Psoas muscle (tissue), 8 donors: ENCODE results near the gene ZNF839. TPM values are rescaled to one million over a fixed set of nuclear protein-coding genes. Genes with fewer than 3 reads are reported as not detected.

Experiments used
- ATAC-seq, 4 donors: fragments of 200-7000 bp; cut with Tn5 transposase; one replicate each; pipeline ENCODE4 v1.9.1; 2020; ENCODE audit warnings: moderate library complexity in 3 of 4, mild to moderate bottlenecking in 2 of 4
- DNase-seq, 2 donors: peaks; one replicate each; pipeline ENCODE4 v3.0.0-alpha.2; 2020
- H3K27ac ChIP-seq: fragments of 200-600 bp; one replicate; pipeline ENCODE4 v1.8.0; 2022
- H3K27me3 ChIP-seq, 3 donors: fragments of 200-600 bp in 1 of 3; one replicate each; pipeline versions ENCODE4 v1.6.1 to v1.8.0; 2013 to 2022; ENCODE audit warnings: low read length in 2 of 3, mild to moderate bottlenecking in 2 of 3, moderate library complexity in 1 of 3; ENCODE audit not compliant: insufficient read depth in 3 of 3
- H3K36me3 ChIP-seq, 2 donors: fragments of 200-600 bp in 1 of 2; one replicate each; pipeline versions ENCODE4 v1.6.1 to v1.8.0; 2013 to 2022; ENCODE audit warnings: low read depth in 1 of 2, mild to moderate bottlenecking in 1 of 2, moderate library complexity in 1 of 2; ENCODE audit not compliant: insufficient read depth in 1 of 2
- H3K4me1 ChIP-seq: fragments of 200-600 bp; one replicate; pipeline ENCODE4 v1.8.0; 2022
- H3K4me3 ChIP-seq: fragments of 200-600 bp; one replicate; pipeline ENCODE4 v1.8.0; 2022; ENCODE audit warnings: mild to moderate bottlenecking
- H3K9me3 ChIP-seq: fragments of 200-600 bp; one replicate; pipeline ENCODE4 v1.8.0; 2022
- WGBS, 3 donors: extraction: QIAGEN DNeasy Blood & Tissue Kit; methylation state at CpG; one replicate each; pipeline versions ENCODE4 v1.1.6 to v1.1.7; 2013; 5-methylcytosine and 5-hydroxymethylcytosine counted together
- intact Hi-C, 2 donors: fragments of 100-400 bp; cut with DNase I; formaldehyde crosslinking; loops; one replicate each; pipeline versions ENCODE4 v1.11.0 to v1.14.2; 2022
- polyA plus RNA-seq, 3 donors: library from polyadenylated mRNA; stranded (reverse); fragments of 200-250 nt; gene quantifications; one replicate each; pipeline ENCODE4 v1.2.3, GENCODE V29; 2013
- total RNA-seq, 4 donors: library from RNA; stranded (reverse); fragmentation: NEBNext Ultra II Directional in 2 of 4; extraction: Animal tissue kit (Norgen Biotek cat#: 25700) in 2 of 4; gene quantifications; one replicate each; pipeline versions ENCODE4 v1.2.1 to v1.2.4, GENCODE V29; 2021 to 2023
- TF ChIP-seq, protein P1 (sequence below): fragments of 200-600 bp; IDR thresholded peaks from one replicate; pipeline ENCODE4 v1.8.0; 2022; ENCODE audit warnings: antibody characterized with exemption
- donor health status: healthy with polysubstance abuse.
- donor health status: DM: no; HTN: no; CAD: no; lungs with moderate emphysema.
- donor health status: Bipolar disorder and iron deficiency.
- donor health status: healthy.
- donor health status: DM: yes; HTN: yes; CAD: no.
- donor health status: DM: no; HTN: no; CAD: no.
- donor health status: DM: no; HTN: no; CAD: no.
- donor health status: DM: yes; HTN: yes; CAD: no.

ZNF839 gene
- total and polyA plus RNA-seq, 7 donors, result 4.6 to 18.2 (median 10.0) TPM

DNA sequence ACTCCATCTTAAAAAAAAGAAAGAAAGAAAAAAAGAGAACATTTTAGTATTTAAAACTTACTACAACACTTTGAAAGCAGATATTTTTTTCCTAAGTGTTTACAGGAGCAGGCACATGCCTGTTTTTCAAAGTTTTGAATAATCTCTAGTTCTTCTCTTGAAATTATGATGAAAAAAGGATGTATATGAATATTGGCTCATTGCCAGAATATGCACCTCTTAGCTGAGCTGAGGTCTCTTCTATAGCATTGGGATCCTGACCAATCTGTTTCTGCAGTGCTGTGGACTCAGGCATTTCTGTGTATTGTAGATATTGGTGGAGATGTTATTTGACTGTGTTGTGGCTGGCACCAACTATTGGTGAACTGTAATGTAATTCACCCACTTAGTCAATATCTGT is 58.1 kb downstream of the ZNF839 start:
- peaks cover 6% of the 10 kb centered on the region for H3K4me1 ChIP-seq
- DNase-seq (no peak), ATAC-seq (no peak)
- no peak overlapping the region for H3K4me3 ChIP-seq
- H3K36me3 ChIP-seq, result peaks cover 0 to 40% of the 10 kb centered on the region in 2 donors
- no peak overlapping the region for H3K27ac ChIP-seq
- TF ChIP-seq, protein P1, sequence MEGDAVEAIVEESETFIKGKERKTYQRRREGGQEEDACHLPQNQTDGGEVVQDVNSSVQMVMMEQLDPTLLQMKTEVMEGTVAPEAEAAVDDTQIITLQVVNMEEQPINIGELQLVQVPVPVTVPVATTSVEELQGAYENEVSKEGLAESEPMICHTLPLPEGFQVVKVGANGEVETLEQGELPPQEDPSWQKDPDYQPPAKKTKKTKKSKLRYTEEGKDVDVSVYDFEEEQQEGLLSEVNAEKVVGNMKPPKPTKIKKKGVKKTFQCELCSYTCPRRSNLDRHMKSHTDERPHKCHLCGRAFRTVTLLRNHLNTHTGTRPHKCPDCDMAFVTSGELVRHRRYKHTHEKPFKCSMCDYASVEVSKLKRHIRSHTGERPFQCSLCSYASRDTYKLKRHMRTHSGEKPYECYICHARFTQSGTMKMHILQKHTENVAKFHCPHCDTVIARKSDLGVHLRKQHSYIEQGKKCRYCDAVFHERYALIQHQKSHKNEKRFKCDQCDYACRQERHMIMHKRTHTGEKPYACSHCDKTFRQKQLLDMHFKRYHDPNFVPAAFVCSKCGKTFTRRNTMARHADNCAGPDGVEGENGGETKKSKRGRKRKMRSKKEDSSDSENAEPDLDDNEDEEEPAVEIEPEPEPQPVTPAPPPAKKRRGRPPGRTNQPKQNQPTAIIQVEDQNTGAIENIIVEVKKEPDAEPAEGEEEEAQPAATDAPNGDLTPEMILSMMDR, result no peak
- intact Hi-C loops, result no loop called here
- H3K27me3 ChIP-seq, result no peaks in the 10 kb centered on the region
- no peaks in the 10 kb centered on the region for H3K9me3 ChIP-seq

DNA sequence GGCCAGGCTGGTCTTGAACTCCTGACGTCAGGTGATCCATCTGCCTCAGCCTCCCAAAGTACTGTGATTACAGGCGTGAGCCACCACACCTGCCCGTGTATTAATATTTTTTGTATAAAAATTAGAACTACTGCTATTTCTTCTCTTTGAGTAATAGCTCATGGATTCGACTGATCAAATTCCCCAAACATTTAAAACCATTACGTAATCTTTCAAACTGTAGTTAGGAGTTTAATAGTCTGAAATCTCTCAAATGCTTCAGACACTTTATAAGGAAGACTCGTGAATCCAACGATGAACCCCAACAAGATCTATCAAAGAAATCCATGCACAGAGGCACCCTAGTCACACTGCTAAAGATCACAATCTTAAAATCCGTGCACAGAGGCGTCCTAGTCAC is 59.3 kb downstream of the ZNF839 start:
- Histone ChIP-seq H3K4me3 (no peak overlapping the region), H3K9me3 (no peaks in the 10 kb centered on the region), H3K4me1 (peaks cover 6% of the 10 kb centered on the region), H3K27me3 (no peaks in the 10 kb centered on the region), H3K27ac (no peak overlapping the region), H3K36me3 (peaks cover 0 to 48% of the 10 kb centered on the region in 2 donors)
- no peak for DNase-seq
- no peak for ATAC-seq
- TF ChIP-seq, protein P1, result no peak
- intact Hi-C loops, result no loop called here
- 93 to 96% (median 96%) methylated on average over 9 of the region's 9 CpGs for WGBS, 3 donors

DNA sequence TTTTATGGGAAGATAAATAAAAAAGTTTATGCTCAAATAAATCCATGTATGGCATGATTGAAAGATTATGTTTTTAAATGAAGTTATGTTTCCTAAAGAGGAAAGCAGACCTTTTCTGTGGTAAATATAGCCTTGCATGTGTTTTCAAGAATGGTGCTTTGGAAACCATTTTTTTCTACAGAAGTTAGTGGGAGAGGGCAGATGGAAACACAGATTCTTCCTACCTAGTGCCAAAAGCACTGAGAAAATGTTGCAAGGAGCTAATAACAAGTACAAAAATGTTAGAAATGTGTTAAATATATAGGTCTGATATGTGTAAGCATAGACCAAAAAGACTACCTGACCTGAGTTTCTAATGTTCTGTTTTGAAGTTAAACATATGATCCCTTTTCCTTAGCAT is 67.5 kb downstream of the ZNF839 start:
- Histone ChIP-seq H3K4me1 (peaks cover 4% of the 10 kb centered on the region), H3K4me3 (no peak overlapping the region), H3K27ac (no peak overlapping the region), H3K27me3 (no peaks in the 10 kb centered on the region), H3K9me3 (no peaks in the 10 kb centered on the region), H3K36me3 (peaks cover 0 to 38% of the 10 kb centered on the region in 2 donors)
- intact Hi-C loops, result no loop called here
- TF ChIP-seq, protein P1, result no peak
- DNase-seq (no peak), ATAC-seq (no peak)

DNA sequence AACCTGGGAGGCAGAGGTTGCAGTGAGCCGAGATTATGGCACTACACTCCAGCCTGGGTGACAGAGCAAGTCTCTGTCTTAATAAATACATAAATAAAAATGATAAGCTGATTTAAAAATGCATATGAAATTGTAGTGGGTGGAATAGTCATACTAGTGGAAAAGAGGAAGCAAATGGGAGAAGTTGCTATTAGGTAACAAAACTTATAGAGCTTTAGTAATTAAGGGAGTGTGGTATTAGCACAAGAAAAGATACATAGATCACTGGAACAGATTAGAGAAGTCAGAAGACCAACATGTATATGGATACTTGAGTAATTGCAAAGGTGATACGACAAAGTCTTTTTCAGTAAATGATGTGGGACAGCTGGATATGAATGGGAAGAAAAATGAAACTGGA is 69.7 kb downstream of the ZNF839 start:
- H3K4me3 ChIP-seq, result no peak overlapping the region
- ATAC-seq (peak in 2 of 4 donors; percentile 33 to 74), DNase-seq (no peak)
- H3K27ac ChIP-seq, result peak overlapping the region; percentile 34
- no peaks in the 10 kb centered on the region for H3K9me3 ChIP-seq
- H3K36me3 ChIP-seq, result peaks cover 0 to 26% of the 10 kb centered on the region in 2 donors
- intact Hi-C loops, result no loop called here
- TF ChIP-seq, protein P1, result no peak
- peaks cover 4% of the 10 kb centered on the region for H3K4me1 ChIP-seq
- no peaks in the 10 kb centered on the region for H3K27me3 ChIP-seq
- WGBS, 3 donors, result 64 to 81% (median 69%) methylated on average over 2 of the region's 2 CpGs

DNA sequence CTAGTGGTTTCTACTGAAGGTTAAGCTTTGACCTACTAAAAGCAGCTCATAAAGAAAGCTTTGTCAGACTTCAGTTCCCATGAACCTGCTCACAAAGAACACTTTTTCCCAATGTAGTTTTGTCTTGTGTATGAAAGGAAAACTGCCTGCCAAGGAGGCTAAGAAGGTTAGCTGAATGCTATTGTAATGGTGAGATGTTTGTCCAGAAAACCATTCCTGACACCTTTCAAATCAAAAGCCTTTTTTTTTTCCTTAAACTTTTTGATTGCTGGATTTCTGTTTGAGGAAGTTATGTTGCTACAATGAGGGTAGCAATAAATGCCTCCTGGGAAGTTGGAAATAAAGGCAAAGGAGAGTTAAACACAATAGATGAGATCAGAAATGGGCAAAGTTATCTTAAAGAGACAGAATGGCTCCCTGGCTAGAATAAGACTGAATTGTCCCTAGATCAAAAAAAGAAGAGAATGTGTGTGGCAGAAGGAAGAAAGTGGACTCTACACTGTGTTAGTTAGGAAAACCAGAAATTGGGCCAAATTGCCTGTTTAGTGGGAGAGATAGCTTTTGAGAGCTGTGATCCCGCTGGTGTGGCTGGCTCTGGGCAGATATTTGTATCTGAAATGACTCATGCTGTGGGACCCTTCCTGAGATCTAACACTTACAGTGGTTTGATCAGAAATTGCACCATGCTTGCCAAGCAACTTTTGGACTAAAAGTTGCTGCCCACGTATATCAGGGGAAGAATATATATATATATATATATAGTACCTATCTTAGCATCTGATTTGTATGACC is 70.7 kb downstream of the ZNF839 start:
- TF ChIP-seq, protein P1, result no peak
- H3K27me3 ChIP-seq, result no peaks in the 10 kb centered on the region
- H3K4me1 ChIP-seq, result peaks cover 14% of the 10 kb centered on the region
- no peaks in the 10 kb centered on the region for H3K9me3 ChIP-seq
- no peak overlapping the region for H3K4me3 ChIP-seq
- no peak for ATAC-seq
- peaks cover 0 to 26% of the 10 kb centered on the region in 2 donors for H3K36me3 ChIP-seq
- no peak for DNase-seq
- H3K27ac ChIP-seq, result peak overlapping the region; percentile 34
- intact Hi-C loops, result no loop called here
- WGBS, 3 donors, result 78 to 88% (median 82%) methylated on average over 2 of the region's 2 CpGs
